KMS-11 (cell line): Measurements from ENCODE around the gene TREX2.

Source experiments
- H2AFZ ChIP-seq: fragments of 200-600 bp; sonication (generic); 2 replicates; pipeline ENCODE4 v1.6.1; 2016; ENCODE audit warnings: antibody characterized with exemption, mixed run types, low read depth
- H3K27ac ChIP-seq: fragments of 200-600 bp; sonication (generic); 2 replicates; pipeline ENCODE4 v1.6.1; 2016; ENCODE audit warnings: mild to moderate bottlenecking, mixed run types
- H3K27me3 ChIP-seq: fragments of 200-600 bp; sonication (generic); 2 replicates; pipeline ENCODE4 v1.6.1; 2017; ENCODE audit warnings: mild to moderate bottlenecking, low read depth, mixed run types, moderate library complexity; ENCODE audit not compliant: insufficient read depth
- H3K36me3 ChIP-seq: fragments of 200-600 bp; sonication (generic); 2 replicates; pipeline ENCODE4 v1.6.1; 2017; ENCODE audit warnings: mild to moderate bottlenecking, mixed run types; ENCODE audit not compliant: insufficient read depth
- H3K4me1 ChIP-seq: fragments of 200-600 bp; sonication (generic); 2 replicates; pipeline ENCODE4 v1.6.1; 2016; ENCODE audit warnings: mild to moderate bottlenecking, low read depth, mixed run types; ENCODE audit not compliant: poor library complexity, severe bottlenecking
- H3K4me2 ChIP-seq: fragments of 200-600 bp; sonication (generic); 2 replicates; pipeline ENCODE4 v1.7.0; 2016; ENCODE audit warnings: mild to moderate bottlenecking, mixed run types
- H3K4me3 ChIP-seq: fragments of 200-600 bp; sonication (generic); IDR thresholded peaks from 2 replicates; pipeline ENCODE4 v1.6.1; 2017; ENCODE audit warnings: low read depth, low read length, mixed read lengths; ENCODE audit not compliant: insufficient read depth
- H3K79me2 ChIP-seq: fragments of 200-600 bp; sonication (generic); 2 replicates; pipeline ENCODE4 v1.6.1; 2016; ENCODE audit warnings: low read depth, mixed run types; ENCODE audit not compliant: insufficient read depth
- H3K9ac ChIP-seq: fragments of 200-600 bp; sonication (generic); 2 replicates; pipeline ENCODE4 v1.6.1; 2016; ENCODE audit warnings: mild to moderate bottlenecking, mixed run types
- H4K20me1 ChIP-seq: fragments of 200-600 bp; sonication (generic); 2 replicates; pipeline ENCODE4 v1.6.1; 2016; ENCODE audit warnings: mild to moderate bottlenecking, mixed run types; ENCODE audit not compliant: insufficient read depth
- TF ChIP-seq, protein P1 (sequence below): fragments of 200-600 bp; sonication (generic); conservative IDR thresholded peaks from 2 replicates; pipeline ENCODE4 v1.6.1; 2017; ENCODE audit warnings: low read depth, mild to moderate bottlenecking, antibody characterized with exemption, low read length, moderate library complexity, mixed read lengths

TREX2 gene

DNA sequence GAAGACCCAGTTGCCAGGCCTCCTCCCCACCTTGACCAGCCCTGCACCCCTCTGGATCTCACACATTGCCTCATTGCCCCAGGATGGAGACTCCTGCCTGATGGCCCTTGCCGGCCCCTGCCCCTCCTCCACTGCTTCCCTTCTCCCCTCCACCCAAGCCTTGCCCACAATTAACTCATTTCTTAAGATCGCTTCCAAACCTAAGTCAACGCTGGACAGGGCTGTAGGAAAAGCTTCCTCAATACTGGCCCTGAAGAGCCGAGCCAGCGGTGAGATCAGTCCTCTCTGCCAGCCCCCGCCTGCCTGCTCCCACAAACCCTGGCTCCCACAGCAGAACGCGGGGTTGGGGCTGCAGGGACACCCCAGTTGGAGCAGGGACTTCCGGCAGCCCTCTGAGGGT, 32.0 kb upstream of the TREX2 start:
- Histone ChIP-seq H3K4me1 (no peaks in the 10 kb centered on the region), H3K4me3 (no peak overlapping the region), H3K36me3 (no peaks in the 10 kb centered on the region), H3K79me2 (no peaks in the 10 kb centered on the region), H2AFZ (no peak overlapping the region), H3K27me3 (peaks cover 13% of the 10 kb centered on the region; the same call in 1 of the 2 replicates), H3K9ac (no peak overlapping the region), H3K4me2 (no peak overlapping the region), H4K20me1 (no peaks in the 10 kb centered on the region), H3K27ac (no peak overlapping the region)
- TF ChIP-seq, protein P1, sequence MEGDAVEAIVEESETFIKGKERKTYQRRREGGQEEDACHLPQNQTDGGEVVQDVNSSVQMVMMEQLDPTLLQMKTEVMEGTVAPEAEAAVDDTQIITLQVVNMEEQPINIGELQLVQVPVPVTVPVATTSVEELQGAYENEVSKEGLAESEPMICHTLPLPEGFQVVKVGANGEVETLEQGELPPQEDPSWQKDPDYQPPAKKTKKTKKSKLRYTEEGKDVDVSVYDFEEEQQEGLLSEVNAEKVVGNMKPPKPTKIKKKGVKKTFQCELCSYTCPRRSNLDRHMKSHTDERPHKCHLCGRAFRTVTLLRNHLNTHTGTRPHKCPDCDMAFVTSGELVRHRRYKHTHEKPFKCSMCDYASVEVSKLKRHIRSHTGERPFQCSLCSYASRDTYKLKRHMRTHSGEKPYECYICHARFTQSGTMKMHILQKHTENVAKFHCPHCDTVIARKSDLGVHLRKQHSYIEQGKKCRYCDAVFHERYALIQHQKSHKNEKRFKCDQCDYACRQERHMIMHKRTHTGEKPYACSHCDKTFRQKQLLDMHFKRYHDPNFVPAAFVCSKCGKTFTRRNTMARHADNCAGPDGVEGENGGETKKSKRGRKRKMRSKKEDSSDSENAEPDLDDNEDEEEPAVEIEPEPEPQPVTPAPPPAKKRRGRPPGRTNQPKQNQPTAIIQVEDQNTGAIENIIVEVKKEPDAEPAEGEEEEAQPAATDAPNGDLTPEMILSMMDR, result no peak

DNA sequence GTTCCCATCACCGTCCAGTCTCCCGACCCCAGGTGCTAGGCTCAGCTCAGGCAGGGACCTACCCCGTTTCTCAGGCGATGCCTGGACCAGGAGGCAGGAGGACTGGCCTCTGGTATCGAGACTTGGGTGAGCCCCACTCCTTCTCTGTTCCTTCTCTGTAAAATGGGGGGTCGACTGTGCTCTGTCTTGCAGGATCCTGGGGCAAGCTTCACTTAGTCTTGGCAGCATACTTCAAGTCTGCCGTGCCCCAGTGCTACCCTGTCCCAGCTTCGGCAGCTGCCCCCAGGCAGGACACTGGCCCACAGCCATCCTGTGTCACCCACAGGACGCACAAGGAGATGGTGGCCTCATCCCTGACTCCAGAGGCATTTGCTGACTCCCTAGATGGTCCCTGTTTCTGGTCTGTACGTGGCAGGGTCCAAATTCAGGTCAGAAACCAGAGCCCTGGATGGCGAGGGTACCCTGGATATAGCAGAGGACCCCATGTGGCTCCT, 31.6 kb upstream of the TREX2 start:
- Histone ChIP-seq H3K27ac (no peak overlapping the region), H3K36me3 (no peaks in the 10 kb centered on the region)

DNA sequence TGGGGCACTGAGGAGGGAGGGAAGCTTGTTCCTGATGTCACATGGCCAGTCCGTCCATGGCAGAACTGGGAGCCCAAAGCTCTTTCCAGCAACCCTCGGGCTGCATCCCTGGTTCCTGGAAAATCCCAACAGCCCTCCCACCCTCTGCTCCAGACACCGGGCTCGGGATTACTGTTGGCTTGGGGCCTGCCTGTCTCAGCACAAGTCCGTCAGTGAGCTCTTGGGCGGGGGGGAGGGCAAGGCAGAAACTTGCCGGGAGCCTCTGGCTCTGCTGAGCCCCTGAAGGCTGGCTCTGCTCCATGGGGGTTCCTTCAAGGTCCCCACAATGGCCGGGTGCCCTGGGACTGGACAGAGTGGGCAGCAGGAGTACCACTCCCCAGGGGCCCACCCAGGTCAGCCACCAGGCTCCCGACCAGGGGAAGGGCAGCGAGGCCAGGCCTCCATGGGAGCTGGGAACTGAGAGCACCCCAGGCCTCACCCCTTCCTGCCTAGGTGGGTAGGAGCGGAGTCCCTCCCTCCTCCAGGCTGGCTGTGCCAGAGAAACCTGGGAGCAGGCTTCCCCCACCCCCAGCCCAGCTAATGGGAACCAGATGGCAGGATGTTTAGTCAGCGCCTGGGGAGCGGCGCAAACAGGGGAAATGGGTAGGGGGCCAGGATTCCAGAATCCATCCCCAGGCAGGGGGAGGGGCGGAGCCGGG, 31.0 kb upstream of the TREX2 start:
- Histone ChIP-seq H3K27ac (no peak overlapping the region), H2AFZ (no peak overlapping the region), H3K27me3 (peaks cover 11% of the 10 kb centered on the region; the same call in 1 of the 2 replicates), H3K36me3 (no peaks in the 10 kb centered on the region), H3K79me2 (no peaks in the 10 kb centered on the region), H3K9ac (no peak overlapping the region), H4K20me1 (no peaks in the 10 kb centered on the region), H3K4me1 (no peaks in the 10 kb centered on the region), H3K4me2 (no peak overlapping the region), H3K4me3 (no peak overlapping the region)
- TF ChIP-seq, protein P1, result no peak

More for the DNA sequence above, 31.6 kb upstream of the TREX2 start:
- TF ChIP-seq, protein P1, result no peak
- no peak overlapping the region for H2AFZ ChIP-seq
- H3K4me1 ChIP-seq, result no peaks in the 10 kb centered on the region
- no peak overlapping the region for H3K9ac ChIP-seq
- no peak overlapping the region for H3K4me3 ChIP-seq
- H3K79me2 ChIP-seq, result no peaks in the 10 kb centered on the region
- H4K20me1 ChIP-seq, result no peaks in the 10 kb centered on the region
- H3K27me3 ChIP-seq, result peaks cover 11% of the 10 kb centered on the region; the same call in 1 of the 2 replicates
- H3K4me2 ChIP-seq, result no peak overlapping the region

DNA sequence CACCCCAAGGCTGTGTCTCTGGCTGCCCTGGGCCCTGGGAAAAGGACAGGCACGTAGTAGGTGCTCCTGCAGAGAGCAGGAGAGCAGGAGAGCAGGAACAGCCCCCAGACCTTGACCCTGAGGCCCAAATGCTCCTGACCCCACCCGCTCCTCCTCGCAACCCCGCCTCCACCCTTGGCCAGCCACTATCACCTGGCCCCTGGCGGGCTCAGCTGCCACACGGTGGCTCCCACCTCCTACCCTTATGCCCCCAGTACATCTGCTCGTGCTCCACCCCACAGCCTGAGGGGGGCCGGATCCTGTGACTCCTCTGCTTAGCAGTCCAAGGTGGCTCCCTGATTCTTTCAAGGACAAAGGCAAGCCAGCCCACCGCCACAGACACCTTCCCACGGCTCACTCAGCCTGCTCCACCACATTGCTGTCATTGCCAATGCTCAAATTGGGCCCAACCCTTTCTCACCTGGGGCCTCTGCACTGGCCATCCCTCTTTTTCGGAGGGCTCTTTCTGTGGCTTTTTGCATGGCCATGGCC, 30.0 kb upstream of the TREX2 start:
- no peak overlapping the region for H3K4me2 ChIP-seq
- no peaks in the 10 kb centered on the region for H3K79me2 ChIP-seq
- H3K27ac ChIP-seq, result no peak overlapping the region
- H2AFZ ChIP-seq, result no peak overlapping the region
- H3K4me3 ChIP-seq, result no peak overlapping the region
- H3K9ac ChIP-seq, result no peak overlapping the region
- H3K36me3 ChIP-seq, result no peaks in the 10 kb centered on the region
- peaks cover 11% of the 10 kb centered on the region; the same call in 1 of the 2 replicates for H3K27me3 ChIP-seq
- TF ChIP-seq, protein P1, result no peak
- no peaks in the 10 kb centered on the region for H4K20me1 ChIP-seq
- no peaks in the 10 kb centered on the region for H3K4me1 ChIP-seq
